ENCODE data around the gene SIGMAR1. TPM values are rescaled to one million over a fixed set of nuclear protein-coding genes. Genes with fewer than 3 reads are reported as not detected.
A peak's percentile ranks its signal among the peaks of the same experiment; 100 is the strongest.
"Not testable (repeated sequence)": the region's sequence is repeated elsewhere in the genome, so short reads cannot be mapped to it uniquely, and the experiment has no call there.

Gene SIGMAR1
- total RNA-seq, 1 donor: 15.6 TPM

- Histone ChIP-seq H3K4me3 (ENCODE audit: low read length) (peak overlapping the region; percentile 71), H3K4me1 (ENCODE audit: insufficient read depth, low read length) (peaks cover 30% of the 10 kb centered on the region)
Measured at GRCh38 chr9:34647084-34647403, 9.5 kb upstream of the SIGMAR1 start.

GRCh38 chr9:34646211-34647083 lies 8.9 kb upstream of the SIGMAR1 start, which contains the start of gene GALT:
GALT (plus strand) TSS chr9:34646675; CDS start chr9:34646705, 30 bp downstream.
- Histone ChIP-seq H3K9me3 (ENCODE audit: low read depth, low read length) (no peaks in the 10 kb centered on the region), H3K4me1 (ENCODE audit: insufficient read depth, low read length) (peaks cover 29% of the 10 kb centered on the region), H3K4me3 (ENCODE audit: low read length) (peak within 1 kb of the TSS; percentile 71), H3K27me3 (ENCODE audit: insufficient read depth, low read length) (no peaks in the 10 kb centered on the region)

More at GRCh38 chr9:34647084-34647403, 9.5 kb upstream of the SIGMAR1 start:
- Histone ChIP-seq H3K9me3 (ENCODE audit: low read depth, low read length) (no peaks in the 10 kb centered on the region), H3K27me3 (ENCODE audit: insufficient read depth, low read length) (no peaks in the 10 kb centered on the region)

GRCh38 chr9:34644766-34645314 lies 7.3 kb upstream of the SIGMAR1 start:
- Histone ChIP-seq H3K4me3 (ENCODE audit: low read length) (no peak overlapping the region), H3K4me1 (ENCODE audit: insufficient read depth, low read length) (peaks cover 32% of the 10 kb centered on the region), H3K27me3 (ENCODE audit: insufficient read depth, low read length) (no peaks in the 10 kb centered on the region), H3K9me3 (ENCODE audit: low read depth, low read length) (no peaks in the 10 kb centered on the region)

- Histone ChIP-seq H3K27me3 (ENCODE audit: insufficient read depth, low read length) (no peaks in the 10 kb centered on the region), H3K4me1 (ENCODE audit: insufficient read depth, low read length) (peaks cover 26% of the 10 kb centered on the region), H3K4me3 (ENCODE audit: low read length) (no peak overlapping the region), H3K9me3 (ENCODE audit: low read depth, low read length) (no peaks in the 10 kb centered on the region)
Measured at GRCh38 chr9:34642679-34643078, 5.1 kb upstream of the SIGMAR1 start.

GRCh38 chr9:34639322-34639721 lies 1.7 kb upstream of the SIGMAR1 start:
- peaks cover 34% of the 10 kb centered on the region for H3K4me1 ChIP-seq (ENCODE audit: insufficient read depth, low read length)
- H3K4me3 ChIP-seq (ENCODE audit: low read length); H3K9me3 ChIP-seq (ENCODE audit: low read depth, low read length); H3K27me3 ChIP-seq (ENCODE audit: insufficient read depth, low read length): not testable (repeated sequence)

GRCh38 chr9:34638138-34638445 lies 505 bp upstream of the SIGMAR1 start:
- Histone ChIP-seq H3K4me3 (ENCODE audit: low read length) (peak overlapping the region; percentile 58), H3K27me3 (ENCODE audit: insufficient read depth, low read length) (no peaks in the 10 kb centered on the region), H3K4me1 (ENCODE audit: insufficient read depth, low read length) (peaks cover 39% of the 10 kb centered on the region), H3K9me3 (ENCODE audit: low read depth, low read length) (no peaks in the 10 kb centered on the region)

GRCh38 chr9:34636791-34637355 lies 714 bp downstream of the SIGMAR1 start:
- H3K4me3 ChIP-seq (ENCODE audit: low read length): peak overlapping the region; percentile 58
- peaks cover 39% of the 10 kb centered on the region for H3K4me1 ChIP-seq (ENCODE audit: insufficient read depth, low read length)
- no peaks in the 10 kb centered on the region for H3K27me3 ChIP-seq (ENCODE audit: insufficient read depth, low read length)
- H3K9me3 ChIP-seq (ENCODE audit: low read depth, low read length): no peaks in the 10 kb centered on the region

- Histone ChIP-seq H3K4me1 (ENCODE audit: insufficient read depth, low read length) (peaks cover 33% of the 10 kb centered on the region), H3K4me3 (ENCODE audit: low read length) (no peak overlapping the region), H3K9me3 (ENCODE audit: low read depth, low read length) (no peaks in the 10 kb centered on the region), H3K27me3 (ENCODE audit: insufficient read depth, low read length) (peaks cover 7% of the 10 kb centered on the region)
Measured at GRCh38 chr9:34635556-34635955, 2.0 kb downstream of the SIGMAR1 start.

GRCh38 chr9:34634551-34635248 lies 2.9 kb downstream of the SIGMAR1 start:
- no peaks in the 10 kb centered on the region for H3K9me3 ChIP-seq (ENCODE audit: low read depth, low read length)
- H3K4me3 ChIP-seq (ENCODE audit: low read length): no peak overlapping the region
- peaks cover 33% of the 10 kb centered on the region for H3K4me1 ChIP-seq (ENCODE audit: insufficient read depth, low read length)
- H3K27me3 ChIP-seq (ENCODE audit: insufficient read depth, low read length): peaks cover 16% of the 10 kb centered on the region

- Histone ChIP-seq H3K4me3 (ENCODE audit: low read length) (no peak overlapping the region), H3K4me1 (ENCODE audit: insufficient read depth, low read length) (peaks cover 33% of the 10 kb centered on the region)
Measured at GRCh38 chr9:34633851-34634550, 3.6 kb downstream of the SIGMAR1 start.

GRCh38 chr9:34633166-34633565 lies 4.4 kb downstream of the SIGMAR1 start:
- Histone ChIP-seq H3K27me3 (ENCODE audit: insufficient read depth, low read length) (peaks cover 28% of the 10 kb centered on the region), H3K4me3 (ENCODE audit: low read length) (no peak overlapping the region), H3K4me1 (ENCODE audit: insufficient read depth, low read length) (peaks cover 35% of the 10 kb centered on the region), H3K9me3 (ENCODE audit: low read depth, low read length) (no peaks in the 10 kb centered on the region)

More at GRCh38 chr9:34633851-34634550, 3.6 kb downstream of the SIGMAR1 start:
- Histone ChIP-seq H3K27me3 (ENCODE audit: insufficient read depth, low read length) (peaks cover 23% of the 10 kb centered on the region), H3K9me3 (ENCODE audit: low read depth, low read length) (no peaks in the 10 kb centered on the region)

GRCh38 chr9:34630402-34631154 lies 7.0 kb downstream of the SIGMAR1 start:
- Histone ChIP-seq H3K4me1 (ENCODE audit: insufficient read depth, low read length) (peaks cover 17% of the 10 kb centered on the region), H3K4me3 (ENCODE audit: low read length) (no peak overlapping the region), H3K27me3 (ENCODE audit: insufficient read depth, low read length) (peaks cover 54% of the 10 kb centered on the region), H3K9me3 (ENCODE audit: low read depth, low read length) (no peaks in the 10 kb centered on the region)

- Histone ChIP-seq H3K4me1 (ENCODE audit: insufficient read depth, low read length) (peaks cover 15% of the 10 kb centered on the region), H3K27me3 (ENCODE audit: insufficient read depth, low read length) (peaks cover 65% of the 10 kb centered on the region), H3K9me3 (ENCODE audit: low read depth, low read length) (no peaks in the 10 kb centered on the region), H3K4me3 (ENCODE audit: low read length) (no peak overlapping the region)
Measured at GRCh38 chr9:34629491-34629808, 8.1 kb downstream of the SIGMAR1 start.

All from mononuclear cell (primary cell).